ENCODE data around the gene FCSK. TPM values are rescaled to one million over a fixed set of nuclear protein-coding genes. Genes with fewer than 3 reads are reported as not detected.

The FCSK gene
- total and polyA plus RNA-seq, 2 of the 13 experiments (the other 11 are each of a cell fraction or from before 2014, with no cell fraction given), result 9.1 to 19.2 TPM

DNA sequence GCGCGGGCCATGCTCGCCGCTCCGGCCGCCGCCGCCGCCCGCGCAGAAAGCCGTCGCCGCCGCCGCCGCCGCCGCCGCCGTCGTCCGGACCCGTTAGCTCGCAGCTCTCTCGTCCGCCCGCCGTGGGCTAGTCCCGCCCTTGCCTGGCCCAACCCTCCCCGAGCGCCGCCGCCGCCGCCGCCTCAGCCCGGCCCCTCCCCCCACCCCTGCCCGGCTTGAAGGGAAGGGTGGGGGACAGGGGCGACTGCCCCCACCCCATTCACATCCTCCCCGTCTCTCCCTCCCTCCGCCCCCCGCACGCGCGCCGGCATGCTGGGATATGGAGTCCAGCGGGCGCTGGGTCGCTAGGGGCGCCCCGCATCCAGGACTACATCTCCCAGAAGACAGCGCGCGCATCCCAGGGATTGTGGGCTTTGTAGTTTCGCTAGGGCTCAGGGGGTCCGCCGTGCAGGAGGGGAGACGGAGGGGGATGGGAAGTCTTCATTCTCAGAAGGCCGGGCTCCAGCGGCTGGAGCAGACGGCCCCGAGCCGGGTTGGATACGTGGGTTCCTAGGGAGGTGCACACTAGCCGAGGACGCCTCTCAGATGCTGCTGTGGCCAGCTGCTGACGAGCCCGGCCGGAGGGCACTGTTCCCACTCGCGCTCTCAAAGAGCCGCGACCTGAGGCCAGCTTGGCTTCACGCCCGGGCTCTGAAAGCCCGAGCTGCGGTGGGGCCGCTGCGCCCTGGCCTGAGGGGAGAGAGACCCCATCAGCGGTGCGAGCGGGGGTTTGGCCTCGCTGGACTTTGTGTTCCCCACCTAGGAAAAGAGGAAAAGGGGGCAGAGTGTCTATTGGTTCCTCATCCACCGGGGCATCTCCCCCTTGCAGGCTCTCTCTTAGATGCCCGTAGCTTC lies 15.2 kb upstream of the FCSK start, which contains the start of gene ST3GAL2 (continued):
- TF ChIP-seq ZNF773 (CRISPR knock-in tag; IDR thresholded peaks at IDR 0.05; ENCODE audit: borderline replicate concordance) (0 out of 2 replicates have a peak, but pooled peaks have one; percentile 63), ZNF768 (CRISPR knock-in tag; IDR thresholded peaks at IDR 0.05) (no peak; the same call in none of the 2 replicates), POLR2AphosphoS2 (IDR thresholded peaks at IDR 0.05; ENCODE audit: low read depth, low read length) (no peak), IRF2 (CRISPR knock-in tag; IDR thresholded peaks at IDR 0.05) (peak; percentile 96), KLF9 (CRISPR knock-in tag; IDR thresholded peaks at IDR 0.05; ENCODE audit: low read depth) (peak; percentile 42; the same call in 1 of the 2 replicates), ZNF501 (CRISPR knock-in tag; IDR thresholded peaks at IDR 0.05) (peak; percentile 84), ZSCAN30 (CRISPR knock-in tag; IDR thresholded peaks at IDR 0.05) (no peak), CSRNP1 (CRISPR knock-in tag; IDR thresholded peaks at IDR 0.05) (peak; percentile 92; the same call in 1 of the 2 replicates), DPF2 (CRISPR knock-in tag; IDR thresholded peaks at IDR 0.05; ENCODE audit: borderline replicate concordance, low read depth) (0 out of 2 replicates have a peak, but pooled peaks have one; percentile 32)
- TF ChIP-seq, protein P1, sequence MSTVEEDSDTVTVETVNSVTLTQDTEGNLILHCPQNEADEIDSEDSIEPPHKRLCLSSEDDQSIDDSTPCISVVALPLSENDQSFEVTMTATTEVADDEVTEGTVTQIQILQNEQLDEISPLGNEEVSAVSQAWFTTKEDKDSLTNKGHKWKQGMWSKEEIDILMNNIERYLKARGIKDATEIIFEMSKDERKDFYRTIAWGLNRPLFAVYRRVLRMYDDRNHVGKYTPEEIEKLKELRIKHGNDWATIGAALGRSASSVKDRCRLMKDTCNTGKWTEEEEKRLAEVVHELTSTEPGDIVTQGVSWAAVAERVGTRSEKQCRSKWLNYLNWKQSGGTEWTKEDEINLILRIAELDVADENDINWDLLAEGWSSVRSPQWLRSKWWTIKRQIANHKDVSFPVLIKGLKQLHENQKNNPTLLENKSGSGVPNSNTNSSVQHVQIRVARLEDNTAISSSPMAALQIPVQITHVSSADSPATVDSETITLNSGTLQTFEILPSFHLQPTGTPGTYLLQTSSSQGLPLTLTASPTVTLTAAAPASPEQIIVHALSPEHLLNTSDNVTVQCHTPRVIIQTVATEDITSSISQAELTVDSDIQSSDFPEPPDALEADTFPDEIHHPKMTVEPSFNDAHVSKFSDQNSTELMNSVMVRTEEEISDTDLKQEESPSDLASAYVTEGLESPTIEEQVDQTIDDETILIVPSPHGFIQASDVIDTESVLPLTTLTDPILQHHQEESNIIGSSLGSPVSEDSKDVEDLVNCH (CRISPR knock-in tag; IDR thresholded peaks at IDR 0.05), result no peak
- TF ChIP-seq, protein P2, sequence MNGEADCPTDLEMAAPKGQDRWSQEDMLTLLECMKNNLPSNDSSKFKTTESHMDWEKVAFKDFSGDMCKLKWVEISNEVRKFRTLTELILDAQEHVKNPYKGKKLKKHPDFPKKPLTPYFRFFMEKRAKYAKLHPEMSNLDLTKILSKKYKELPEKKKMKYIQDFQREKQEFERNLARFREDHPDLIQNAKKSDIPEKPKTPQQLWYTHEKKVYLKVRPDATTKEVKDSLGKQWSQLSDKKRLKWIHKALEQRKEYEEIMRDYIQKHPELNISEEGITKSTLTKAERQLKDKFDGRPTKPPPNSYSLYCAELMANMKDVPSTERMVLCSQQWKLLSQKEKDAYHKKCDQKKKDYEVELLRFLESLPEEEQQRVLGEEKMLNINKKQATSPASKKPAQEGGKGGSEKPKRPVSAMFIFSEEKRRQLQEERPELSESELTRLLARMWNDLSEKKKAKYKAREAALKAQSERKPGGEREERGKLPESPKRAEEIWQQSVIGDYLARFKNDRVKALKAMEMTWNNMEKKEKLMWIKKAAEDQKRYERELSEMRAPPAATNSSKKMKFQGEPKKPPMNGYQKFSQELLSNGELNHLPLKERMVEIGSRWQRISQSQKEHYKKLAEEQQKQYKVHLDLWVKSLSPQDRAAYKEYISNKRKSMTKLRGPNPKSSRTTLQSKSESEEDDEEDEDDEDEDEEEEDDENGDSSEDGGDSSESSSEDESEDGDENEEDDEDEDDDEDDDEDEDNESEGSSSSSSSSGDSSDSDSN (CRISPR knock-in tag; IDR thresholded peaks at IDR 0.05), result peak; percentile 17; the same call in 1 of the 2 replicates
- TF ChIP-seq, protein P3, sequence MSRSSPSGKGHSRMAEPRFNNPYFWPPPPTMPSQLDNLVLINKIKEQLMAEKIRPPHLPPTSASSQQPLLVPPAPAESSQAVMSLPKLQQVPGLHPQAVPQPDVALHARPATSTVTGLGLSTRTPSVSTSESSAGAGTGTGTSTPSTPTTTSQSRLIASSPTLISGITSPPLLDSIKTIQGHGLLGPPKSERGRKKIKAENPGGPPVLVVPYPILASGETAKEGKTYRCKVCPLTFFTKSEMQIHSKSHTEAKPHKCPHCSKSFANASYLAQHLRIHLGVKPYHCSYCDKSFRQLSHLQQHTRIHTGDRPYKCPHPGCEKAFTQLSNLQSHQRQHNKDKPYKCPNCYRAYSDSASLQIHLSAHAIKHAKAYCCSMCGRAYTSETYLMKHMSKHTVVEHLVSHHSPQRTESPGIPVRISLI (CRISPR knock-in tag; IDR thresholded peaks at IDR 0.05; ENCODE audit: borderline replicate concordance), result peak; percentile 74; the same call in 1 of the 2 replicates
- TF ChIP-seq, protein P4, sequence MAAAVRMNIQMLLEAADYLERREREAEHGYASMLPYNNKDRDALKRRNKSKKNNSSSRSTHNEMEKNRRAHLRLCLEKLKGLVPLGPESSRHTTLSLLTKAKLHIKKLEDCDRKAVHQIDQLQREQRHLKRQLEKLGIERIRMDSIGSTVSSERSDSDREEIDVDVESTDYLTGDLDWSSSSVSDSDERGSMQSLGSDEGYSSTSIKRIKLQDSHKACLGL (CRISPR knock-in tag; IDR thresholded peaks at IDR 0.05), result peak; percentile 80; the same call in 1 of the 2 replicates
- TF ChIP-seq, protein P5, sequence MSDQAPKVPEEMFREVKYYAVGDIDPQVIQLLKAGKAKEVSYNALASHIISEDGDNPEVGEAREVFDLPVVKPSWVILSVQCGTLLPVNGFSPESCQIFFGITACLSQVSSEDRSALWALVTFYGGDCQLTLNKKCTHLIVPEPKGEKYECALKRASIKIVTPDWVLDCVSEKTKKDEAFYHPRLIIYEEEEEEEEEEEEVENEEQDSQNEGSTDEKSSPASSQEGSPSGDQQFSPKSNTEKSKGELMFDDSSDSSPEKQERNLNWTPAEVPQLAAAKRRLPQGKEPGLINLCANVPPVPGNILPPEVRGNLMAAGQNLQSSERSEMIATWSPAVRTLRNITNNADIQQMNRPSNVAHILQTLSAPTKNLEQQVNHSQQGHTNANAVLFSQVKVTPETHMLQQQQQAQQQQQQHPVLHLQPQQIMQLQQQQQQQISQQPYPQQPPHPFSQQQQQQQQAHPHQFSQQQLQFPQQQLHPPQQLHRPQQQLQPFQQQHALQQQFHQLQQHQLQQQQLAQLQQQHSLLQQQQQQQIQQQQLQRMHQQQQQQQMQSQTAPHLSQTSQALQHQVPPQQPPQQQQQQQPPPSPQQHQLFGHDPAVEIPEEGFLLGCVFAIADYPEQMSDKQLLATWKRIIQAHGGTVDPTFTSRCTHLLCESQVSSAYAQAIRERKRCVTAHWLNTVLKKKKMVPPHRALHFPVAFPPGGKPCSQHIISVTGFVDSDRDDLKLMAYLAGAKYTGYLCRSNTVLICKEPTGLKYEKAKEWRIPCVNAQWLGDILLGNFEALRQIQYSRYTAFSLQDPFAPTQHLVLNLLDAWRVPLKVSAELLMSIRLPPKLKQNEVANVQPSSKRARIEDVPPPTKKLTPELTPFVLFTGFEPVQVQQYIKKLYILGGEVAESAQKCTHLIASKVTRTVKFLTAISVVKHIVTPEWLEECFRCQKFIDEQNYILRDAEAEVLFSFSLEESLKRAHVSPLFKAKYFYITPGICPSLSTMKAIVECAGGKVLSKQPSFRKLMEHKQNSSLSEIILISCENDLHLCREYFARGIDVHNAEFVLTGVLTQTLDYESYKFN (CRISPR knock-in tag; conservative IDR thresholded peaks at IDR 0.05), result peak; percentile 6

Data from HepG2 (cell line).